A673 (cell line): ENCODE results near the gene EML3.
"Not testable (repeated sequence)": the region's sequence is repeated elsewhere in the genome, so short reads cannot be mapped to it uniquely, and the experiment has no call there.

Experiments
- CTCF ChIP-seq: fragments of 300-800, 200-600 bp; sonication (generic); conservative IDR thresholded peaks from 2 replicates; pipeline ENCODE4 v1.5.1; 2017; ENCODE audit warnings: low read depth, mild to moderate bottlenecking, antibody characterized with exemption, low read length, moderate library complexity, mixed read lengths
- EZH2 ChIP-seq: fragments of 200-600 bp; sonication (generic); IDR thresholded peaks from 2 replicates; pipeline ENCODE4 v1.6.1; 2017; ENCODE audit warnings: borderline replicate concordance, low read depth, mild to moderate bottlenecking, mixed read lengths, antibody characterized with exemption, low read length; ENCODE audit not compliant: poor library complexity, severe bottlenecking

- TF ChIP-seq CTCF, EZH2: not testable (repeated sequence)
These were observed 41.7 kb downstream of the EML3 start for GRCh38 chr11:62570903-62571302.
